ENCODE data around the gene CDC42BPG.

The CDC42BPG gene, protein sequence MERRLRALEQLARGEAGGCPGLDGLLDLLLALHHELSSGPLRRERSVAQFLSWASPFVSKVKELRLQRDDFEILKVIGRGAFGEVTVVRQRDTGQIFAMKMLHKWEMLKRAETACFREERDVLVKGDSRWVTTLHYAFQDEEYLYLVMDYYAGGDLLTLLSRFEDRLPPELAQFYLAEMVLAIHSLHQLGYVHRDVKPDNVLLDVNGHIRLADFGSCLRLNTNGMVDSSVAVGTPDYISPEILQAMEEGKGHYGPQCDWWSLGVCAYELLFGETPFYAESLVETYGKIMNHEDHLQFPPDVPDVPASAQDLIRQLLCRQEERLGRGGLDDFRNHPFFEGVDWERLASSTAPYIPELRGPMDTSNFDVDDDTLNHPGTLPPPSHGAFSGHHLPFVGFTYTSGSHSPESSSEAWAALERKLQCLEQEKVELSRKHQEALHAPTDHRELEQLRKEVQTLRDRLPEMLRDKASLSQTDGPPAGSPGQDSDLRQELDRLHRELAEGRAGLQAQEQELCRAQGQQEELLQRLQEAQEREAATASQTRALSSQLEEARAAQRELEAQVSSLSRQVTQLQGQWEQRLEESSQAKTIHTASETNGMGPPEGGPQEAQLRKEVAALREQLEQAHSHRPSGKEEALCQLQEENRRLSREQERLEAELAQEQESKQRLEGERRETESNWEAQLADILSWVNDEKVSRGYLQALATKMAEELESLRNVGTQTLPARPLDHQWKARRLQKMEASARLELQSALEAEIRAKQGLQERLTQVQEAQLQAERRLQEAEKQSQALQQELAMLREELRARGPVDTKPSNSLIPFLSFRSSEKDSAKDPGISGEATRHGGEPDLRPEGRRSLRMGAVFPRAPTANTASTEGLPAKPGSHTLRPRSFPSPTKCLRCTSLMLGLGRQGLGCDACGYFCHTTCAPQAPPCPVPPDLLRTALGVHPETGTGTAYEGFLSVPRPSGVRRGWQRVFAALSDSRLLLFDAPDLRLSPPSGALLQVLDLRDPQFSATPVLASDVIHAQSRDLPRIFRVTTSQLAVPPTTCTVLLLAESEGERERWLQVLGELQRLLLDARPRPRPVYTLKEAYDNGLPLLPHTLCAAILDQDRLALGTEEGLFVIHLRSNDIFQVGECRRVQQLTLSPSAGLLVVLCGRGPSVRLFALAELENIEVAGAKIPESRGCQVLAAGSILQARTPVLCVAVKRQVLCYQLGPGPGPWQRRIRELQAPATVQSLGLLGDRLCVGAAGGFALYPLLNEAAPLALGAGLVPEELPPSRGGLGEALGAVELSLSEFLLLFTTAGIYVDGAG (N-terminal part only)

GRCh38 chr11:64844330-64845128 is at the start of gene CDC42BPG:
Gene CDC42BPG (minus strand): TSS chr11:64844653. CDS start chr11:64844569, 84 bp downstream.
- Mint-ChIP-seq H3K36me3 (ENCODE audit: low read depth) (no peaks in the 10 kb centered on the region), H3K4me1 (ENCODE audit: low read depth) (peaks cover 25% of the 10 kb centered on the region), H3K4me3 (peak within 1 kb of the TSS; percentile 71), H3K9me3 (no peaks in the 10 kb centered on the region), H3K27ac (peak within 1 kb of the TSS; percentile 34), H3K27me3 (ENCODE audit: low read depth) (no peaks in the 10 kb centered on the region)

DNA sequence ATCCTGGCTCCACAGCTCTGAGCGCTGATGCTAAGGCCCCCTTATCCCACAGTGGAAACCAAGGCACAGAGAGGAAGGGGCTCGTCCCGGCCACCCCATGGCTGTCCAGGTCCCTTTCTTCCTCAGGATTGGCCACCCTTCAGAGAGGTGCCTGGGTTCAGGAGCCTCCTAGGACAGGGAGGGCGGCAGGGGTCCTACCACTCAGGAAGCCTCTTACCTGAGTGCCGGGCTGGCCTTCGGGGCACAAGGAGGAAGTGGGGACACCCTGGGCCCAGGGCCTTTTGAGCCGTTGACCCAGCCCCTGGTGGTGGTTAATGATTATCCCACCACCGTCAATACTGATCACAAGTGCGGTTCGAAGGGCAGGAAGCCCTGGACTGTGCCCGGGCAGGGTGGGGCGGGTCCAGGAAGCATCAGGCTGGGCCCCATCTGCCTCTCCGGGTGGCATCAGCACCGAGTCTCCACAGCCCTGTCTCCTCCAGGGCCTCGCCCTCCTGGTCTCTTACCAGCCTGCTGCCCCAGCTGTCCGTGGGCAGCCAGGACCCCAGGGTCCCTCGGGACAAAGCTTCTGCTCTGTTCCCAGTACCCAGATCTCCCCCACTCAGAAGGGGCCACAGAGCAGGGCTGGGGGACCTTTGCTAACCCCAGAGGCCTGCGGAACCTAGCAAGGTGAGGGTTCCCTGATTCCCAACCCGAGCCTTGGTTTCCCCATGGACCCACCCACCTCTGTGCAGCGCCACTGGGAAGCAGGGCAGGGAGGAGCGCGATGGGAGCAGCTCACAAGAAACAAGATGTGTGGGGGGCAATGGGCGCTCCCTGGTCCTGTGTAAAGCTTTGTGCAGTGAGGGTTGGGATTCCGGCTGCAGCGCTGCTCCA is 49.0 kb upstream of the CDC42BPG start:
- Mint-ChIP-seq H3K4me3 (no peak overlapping the region), H3K27me3 (ENCODE audit: low read depth) (no peaks in the 10 kb centered on the region), H3K36me3 (ENCODE audit: low read depth) (peaks cover 6% of the 10 kb centered on the region), H3K27ac (no peak overlapping the region), H3K4me1 (ENCODE audit: low read depth) (peaks cover 4% of the 10 kb centered on the region), H3K9me3 (no peaks in the 10 kb centered on the region)

GRCh38 chr11:64892838-64893193 is 48.4 kb upstream of the CDC42BPG start:
- no peaks in the 10 kb centered on the region for H3K27me3 Mint-ChIP-seq (ENCODE audit: low read depth)
- no peak overlapping the region for H3K4me3 Mint-ChIP-seq
- no peak overlapping the region for H3K27ac Mint-ChIP-seq
- peaks cover 8% of the 10 kb centered on the region for H3K4me1 Mint-ChIP-seq (ENCODE audit: low read depth)
- peaks cover 2% of the 10 kb centered on the region for H3K36me3 Mint-ChIP-seq (ENCODE audit: low read depth)
- no peaks in the 10 kb centered on the region for H3K9me3 Mint-ChIP-seq

GRCh38 chr11:64892411-64892831 is 48.0 kb upstream of the CDC42BPG start:
- H3K27ac Mint-ChIP-seq, result no peak overlapping the region
- no peaks in the 10 kb centered on the region for H3K27me3 Mint-ChIP-seq (ENCODE audit: low read depth)
- H3K36me3 Mint-ChIP-seq (ENCODE audit: low read depth), result peaks cover under 1% of the 10 kb centered on the region
- no peak overlapping the region for H3K4me3 Mint-ChIP-seq
- peaks cover 10% of the 10 kb centered on the region for H3K4me1 Mint-ChIP-seq (ENCODE audit: low read depth)
- no peaks in the 10 kb centered on the region for H3K9me3 Mint-ChIP-seq

DNA sequence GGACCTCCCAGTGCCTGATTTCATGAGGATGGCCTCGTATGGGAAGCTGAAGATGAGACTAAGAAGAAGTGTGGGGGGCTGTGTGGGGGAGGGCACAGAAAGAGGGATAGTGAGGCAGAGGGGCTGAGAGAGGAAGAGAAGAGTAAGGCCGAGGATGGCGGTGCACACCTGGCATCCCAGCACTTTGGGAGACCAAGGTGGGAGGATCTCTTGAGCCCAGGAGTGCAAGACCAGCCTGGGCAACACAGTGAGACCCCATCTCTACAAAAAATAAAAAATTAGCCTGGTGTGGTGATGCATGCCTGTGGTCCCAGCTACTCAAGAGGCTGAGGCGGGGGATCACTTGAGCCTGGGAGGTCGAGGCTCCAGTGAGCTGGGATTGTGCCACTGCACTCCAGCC is 47.4 kb upstream of the CDC42BPG start:
- Mint-ChIP-seq H3K27ac (no peak overlapping the region), H3K4me3 (no peak overlapping the region)

DNA sequence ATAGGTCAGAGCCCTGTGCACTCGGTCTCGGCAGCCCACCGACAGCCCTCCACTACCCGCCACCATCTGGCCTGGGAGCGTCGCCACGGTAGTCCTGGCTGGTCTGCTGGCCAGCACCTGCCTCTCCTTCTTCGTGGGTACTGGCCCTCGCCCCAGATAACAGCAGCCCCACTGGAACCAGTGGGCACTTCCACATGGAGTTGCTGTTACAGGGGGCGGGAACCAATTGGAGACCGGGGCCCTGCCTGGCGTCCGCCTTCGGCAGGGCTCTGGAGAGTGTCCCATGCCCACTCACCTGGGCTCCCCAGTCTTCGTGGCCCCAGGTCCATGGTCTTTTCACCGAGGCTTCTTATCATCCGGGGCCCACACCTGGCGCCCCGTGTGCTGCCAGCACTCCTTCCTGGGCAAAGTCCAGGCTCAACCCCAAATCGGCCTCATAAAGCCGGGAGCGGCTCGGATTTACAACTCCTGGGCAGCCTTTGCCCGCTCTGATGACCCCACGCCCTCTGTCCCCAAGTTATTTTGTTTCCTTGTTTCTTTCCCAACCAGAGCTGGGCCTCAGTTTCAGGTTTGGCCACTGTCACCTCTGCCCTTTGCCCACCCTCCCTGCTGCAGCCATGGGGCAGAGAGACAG is 46.9 kb upstream of the CDC42BPG start:
- Mint-ChIP-seq H3K9me3 (no peaks in the 10 kb centered on the region), H3K4me3 (no peak overlapping the region), H3K4me1 (ENCODE audit: low read depth) (peaks cover 12% of the 10 kb centered on the region), H3K27me3 (ENCODE audit: low read depth) (no peaks in the 10 kb centered on the region), H3K27ac (no peak overlapping the region), H3K36me3 (ENCODE audit: low read depth) (no peaks in the 10 kb centered on the region)

More for the DNA sequence above, 47.4 kb upstream of the CDC42BPG start:
- H3K4me1 Mint-ChIP-seq (ENCODE audit: low read depth), result peaks cover 12% of the 10 kb centered on the region
- no peaks in the 10 kb centered on the region for H3K36me3 Mint-ChIP-seq (ENCODE audit: low read depth)
- H3K27me3 Mint-ChIP-seq (ENCODE audit: low read depth), result no peaks in the 10 kb centered on the region
- H3K9me3 Mint-ChIP-seq, result no peaks in the 10 kb centered on the region

DNA sequence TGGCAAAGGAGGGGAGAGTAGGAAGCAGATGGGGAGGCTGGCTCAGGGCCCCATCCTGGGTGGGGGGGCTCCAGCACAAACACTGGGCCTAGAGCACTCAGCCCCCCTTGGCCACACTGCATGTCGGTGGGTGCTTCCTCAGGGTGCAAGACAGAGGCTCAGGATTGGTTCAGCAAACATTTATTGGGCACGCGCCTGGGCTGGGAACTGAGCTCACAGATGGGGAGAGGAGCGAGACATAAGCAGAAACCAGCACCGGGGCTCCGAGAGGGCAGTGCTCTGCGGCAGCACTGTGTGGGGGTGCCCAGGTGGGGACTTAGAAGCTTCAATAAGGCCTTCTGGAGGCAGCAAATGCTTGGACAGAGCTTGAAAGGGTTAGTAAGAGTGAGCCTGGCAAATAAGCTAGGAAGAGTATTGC is 46.1 kb upstream of the CDC42BPG start:
- Mint-ChIP-seq H3K27me3 (ENCODE audit: low read depth) (no peaks in the 10 kb centered on the region), H3K9me3 (no peaks in the 10 kb centered on the region), H3K36me3 (ENCODE audit: low read depth) (no peaks in the 10 kb centered on the region), H3K4me3 (no peak overlapping the region), H3K27ac (no peak overlapping the region), H3K4me1 (ENCODE audit: low read depth) (peaks cover 19% of the 10 kb centered on the region)

DNA sequence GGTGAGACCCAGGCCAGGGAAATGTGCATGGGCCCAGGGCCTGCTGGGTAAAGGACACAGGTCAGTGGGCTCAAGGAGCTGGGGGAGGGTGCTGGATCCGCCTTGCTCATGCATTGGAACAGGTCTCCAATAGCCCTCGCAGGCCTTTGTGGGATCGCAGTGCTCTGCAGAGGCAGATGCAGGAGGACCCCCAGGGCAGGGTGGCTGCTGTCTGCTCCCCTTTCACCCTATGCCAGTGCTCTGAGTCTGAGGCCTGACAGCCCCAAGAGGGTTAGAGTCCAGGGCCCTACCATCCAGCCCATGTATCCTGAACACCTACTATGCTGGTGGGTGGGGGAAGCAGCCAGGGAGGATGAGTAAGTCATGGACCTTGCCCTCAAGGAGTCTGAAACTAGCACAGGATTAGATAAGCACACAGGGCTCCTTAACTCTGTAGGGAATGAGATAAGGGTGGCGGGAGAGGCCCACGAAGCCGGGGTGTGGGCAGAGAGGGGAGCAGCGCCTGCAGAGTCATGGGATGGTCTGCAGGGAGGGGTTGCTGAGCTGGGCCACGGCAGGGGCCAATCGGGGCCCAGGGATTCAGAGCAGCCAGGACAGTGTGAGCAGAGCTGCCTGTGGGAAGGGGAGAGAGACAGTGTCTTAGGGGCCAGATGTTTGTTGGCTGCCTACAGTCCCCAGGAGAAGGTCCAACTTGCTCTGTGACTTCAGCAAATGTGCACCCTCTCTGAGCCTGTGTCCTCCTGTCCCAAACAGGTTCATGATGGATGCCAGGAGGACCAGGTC is 44.5 kb upstream of the CDC42BPG start:
- Mint-ChIP-seq H3K4me1 (ENCODE audit: low read depth) (peaks cover 22% of the 10 kb centered on the region), H3K9me3 (no peaks in the 10 kb centered on the region), H3K36me3 (ENCODE audit: low read depth) (no peaks in the 10 kb centered on the region), H3K4me3 (no peak overlapping the region), H3K27ac (no peak overlapping the region), H3K27me3 (ENCODE audit: low read depth) (no peaks in the 10 kb centered on the region)

- peaks cover 22% of the 10 kb centered on the region for H3K4me1 Mint-ChIP-seq (ENCODE audit: low read depth)
- H3K4me3 Mint-ChIP-seq, result peak overlapping the region; percentile 72
- no peaks in the 10 kb centered on the region for H3K27me3 Mint-ChIP-seq (ENCODE audit: low read depth)
- H3K27ac Mint-ChIP-seq, result peak overlapping the region; percentile 88
- H3K9me3 Mint-ChIP-seq, result no peaks in the 10 kb centered on the region
- H3K36me3 Mint-ChIP-seq (ENCODE audit: low read depth), result no peaks in the 10 kb centered on the region
Measured at GRCh38 chr11:64888406-64888728, 43.9 kb upstream of the CDC42BPG start.

GRCh38 chr11:64887757-64888405 is 43.4 kb upstream of the CDC42BPG start:
- Mint-ChIP-seq H3K27ac (peak overlapping the region; percentile 88), H3K9me3 (no peaks in the 10 kb centered on the region)

GRCh38 chr11:64887234-64887756 is 42.8 kb upstream of the CDC42BPG start:
- Mint-ChIP-seq H3K9me3 (no peaks in the 10 kb centered on the region), H3K27ac (peak overlapping the region; percentile 59), H3K27me3 (ENCODE audit: low read depth) (no peaks in the 10 kb centered on the region), H3K4me3 (peak overlapping the region; percentile 5), H3K36me3 (ENCODE audit: low read depth) (no peaks in the 10 kb centered on the region), H3K4me1 (ENCODE audit: low read depth) (peaks cover 22% of the 10 kb centered on the region)

More at GRCh38 chr11:64887757-64888405, 43.4 kb upstream of the CDC42BPG start:
- Mint-ChIP-seq H3K27me3 (ENCODE audit: low read depth) (no peaks in the 10 kb centered on the region), H3K4me1 (ENCODE audit: low read depth) (peaks cover 22% of the 10 kb centered on the region), H3K4me3 (peak overlapping the region; percentile 72), H3K36me3 (ENCODE audit: low read depth) (no peaks in the 10 kb centered on the region)
